ENCODE measurements around the gene ATOH7. TPM values are rescaled to one million over a fixed set of nuclear protein-coding genes. Genes with fewer than 3 reads are reported as not detected.

ATOH7 gene
- total and polyA plus RNA-seq, 2 donors (not counting 1 experiment from before 2014, with no cell fraction given) = not detected

GRCh38 chr10:68184546-68184945, 47.4 kb downstream of the ATOH7 start:
- intact Hi-C loops (cut with micrococcal nuclease) = no loop called here
- DNase-seq (no peak), ATAC-seq (ENCODE audit: low read depth) (no peak)
- H3K79me2 ChIP-seq (ENCODE audit: control insufficient read depth, insufficient read depth, low read length) = no peaks in the 10 kb centered on the region
- no peak overlapping the region for H3K4me3 ChIP-seq (ENCODE audit: control extremely low read depth in 1 of 5, extremely low read depth in 1 of 5, insufficient read depth in 1 of 5, low read depth in 2 of 5, low read length in 4 of 5)
- no peak overlapping the region for H3K4me3 Mint-ChIP-seq
- no peak for TF ChIP-seq EZH2 (IDR thresholded peaks at IDR 0.05; ENCODE audit: borderline replicate concordance, insufficient read depth, low read depth, low read length, poor library complexity, severe bottlenecking)
- TF ChIP-seq, protein P1, sequence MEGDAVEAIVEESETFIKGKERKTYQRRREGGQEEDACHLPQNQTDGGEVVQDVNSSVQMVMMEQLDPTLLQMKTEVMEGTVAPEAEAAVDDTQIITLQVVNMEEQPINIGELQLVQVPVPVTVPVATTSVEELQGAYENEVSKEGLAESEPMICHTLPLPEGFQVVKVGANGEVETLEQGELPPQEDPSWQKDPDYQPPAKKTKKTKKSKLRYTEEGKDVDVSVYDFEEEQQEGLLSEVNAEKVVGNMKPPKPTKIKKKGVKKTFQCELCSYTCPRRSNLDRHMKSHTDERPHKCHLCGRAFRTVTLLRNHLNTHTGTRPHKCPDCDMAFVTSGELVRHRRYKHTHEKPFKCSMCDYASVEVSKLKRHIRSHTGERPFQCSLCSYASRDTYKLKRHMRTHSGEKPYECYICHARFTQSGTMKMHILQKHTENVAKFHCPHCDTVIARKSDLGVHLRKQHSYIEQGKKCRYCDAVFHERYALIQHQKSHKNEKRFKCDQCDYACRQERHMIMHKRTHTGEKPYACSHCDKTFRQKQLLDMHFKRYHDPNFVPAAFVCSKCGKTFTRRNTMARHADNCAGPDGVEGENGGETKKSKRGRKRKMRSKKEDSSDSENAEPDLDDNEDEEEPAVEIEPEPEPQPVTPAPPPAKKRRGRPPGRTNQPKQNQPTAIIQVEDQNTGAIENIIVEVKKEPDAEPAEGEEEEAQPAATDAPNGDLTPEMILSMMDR (IDR thresholded peaks at IDR 0.05) = no peak
- no peak overlapping the region for H2AFZ ChIP-seq (ENCODE audit: insufficient read depth, low read depth, low read length, poor library complexity, severe bottlenecking)
- H3K36me3 ChIP-seq (replicated peaks in 1 of 2; ENCODE audit: control extremely low read depth in 1 of 2, control insufficient read depth in 1 of 2, extremely low read depth in 1 of 2, insufficient read depth in 2 of 2, low read length in 1 of 2) = no peaks in the 10 kb centered on the region
- WGBS (ENCODE audit: insufficient coverage) = 76% methylated on average over 6 of the region's 7 CpGs
- no peak overlapping the region for H3K27ac Mint-ChIP-seq
- POLR2A ChIA-PET = no interaction called here
- H3K27ac ChIP-seq (ENCODE audit: low read length in 2 of 2) = no peak overlapping the region
- no peaks in the 10 kb centered on the region for H3K9me3 ChIP-seq (ENCODE audit: control extremely low read depth in 1 of 3, control insufficient read depth in 2 of 3, insufficient read depth in 1 of 3, low read length in 2 of 3)
- H4K20me1 ChIP-seq (ENCODE audit: control insufficient read depth, insufficient read depth, low read length, poor library complexity, severe bottlenecking) = no peaks in the 10 kb centered on the region
- no peaks in the 10 kb centered on the region for H3K4me1 ChIP-seq (ENCODE audit: control insufficient read depth in 2 of 2, insufficient read depth in 2 of 2, low read length in 2 of 2)
- peaks cover 20% of the 10 kb centered on the region for H3K27me3 Mint-ChIP-seq
- H3K4me1 Mint-ChIP-seq = no peaks in the 10 kb centered on the region
- no peak overlapping the region for H3K9ac ChIP-seq (ENCODE audit: low read length)
- no peak overlapping the region for H3K4me2 ChIP-seq (replicated peaks; ENCODE audit: low read depth, low read length, poor library complexity, severe bottlenecking)
- CTCF ChIA-PET = interaction anchor here (1.5 kb wide), 1 partner anchor 396 kb away, joined by 4 read pairs; no protein-coding TSS in a partner anchor
- no peaks in the 10 kb centered on the region for H3K9me3 Mint-ChIP-seq (ENCODE audit: insufficient read depth)
- peaks cover 0 to 11% (median 3%) of the 10 kb centered on the region in 4 experiments for H3K27me3 ChIP-seq (replicated peaks in 1 of 4; ENCODE audit: control extremely low read depth in 1 of 4, control insufficient read depth in 3 of 4, insufficient read depth in 4 of 4, low read length in 3 of 4)

Other genes starting within 250 kb of the ATOH7 start
- 118 and 126 TPM in 2 replicates for gene HERC4, start 156.8 kb downstream of the ATOH7 start, total RNA-seq
- 18.2 and 32.9 TPM in 2 replicates for gene HERC4, start 156.8 kb downstream of the ATOH7 start, polyA plus RNA-seq
- not detected in 2 replicates for gene MYPN, start 122.6 kb downstream of the ATOH7 start, total RNA-seq
- not detected in 2 replicates for gene MYPN, start 122.6 kb downstream of the ATOH7 start, polyA plus RNA-seq
- 120 and 124 TPM in 2 replicates for gene HNRNPH3, start 100.0 kb upstream of the ATOH7 start, total RNA-seq
- 23.6 and 93.7 TPM in 2 replicates for gene HNRNPH3, start 100.0 kb upstream of the ATOH7 start, polyA plus RNA-seq
- 3.0 and 4.7 TPM in 2 replicates for gene PBLD, start 100.8 kb upstream of the ATOH7 start, total RNA-seq
- 0.40 and 0.42 TPM in 2 replicates for gene PBLD, start 100.8 kb upstream of the ATOH7 start, polyA plus RNA-seq
- gene RUFY2, start 175.2 kb upstream of the ATOH7 start, total RNA-seq = 38.7 and 41.6 TPM in 2 replicates
- gene RUFY2, start 175.2 kb upstream of the ATOH7 start, polyA plus RNA-seq = 5.8 and 8.7 TPM in 2 replicates
- 5.6 and 6.5 TPM in 2 replicates for gene DNA2, start 239.9 kb upstream of the ATOH7 start, total RNA-seq
- 1.6 and 2.7 TPM in 2 replicates for gene DNA2, start 239.9 kb upstream of the ATOH7 start, polyA plus RNA-seq